Left renal cortex interstitium (tissue), 4 donors: ENCODE measurements around the gene LCE3E. TPM values are rescaled to one million over a fixed set of nuclear protein-coding genes. Genes with fewer than 3 reads are reported as not detected.

Source experiments
- DNase-seq, 4 donors: peaks; one replicate each; pipeline ENCODE4 v3.0.0-alpha.2; 2013; ENCODE audit warnings: low read depth in 4 of 4, low spot score in 2 of 4, missing footprints in 1 of 4
- polyA plus RNA-seq, 4 donors: library from polyadenylated mRNA; unstranded; fragments of 120-200 nt; gene quantifications; one replicate each; pipeline ENCODE4 v1.2.1, GENCODE V29; 2013; ENCODE audit not compliant: insufficient read length in 4 of 4

Gene LCE3E
- polyA plus RNA-seq, 4 donors = not detected

DNA sequence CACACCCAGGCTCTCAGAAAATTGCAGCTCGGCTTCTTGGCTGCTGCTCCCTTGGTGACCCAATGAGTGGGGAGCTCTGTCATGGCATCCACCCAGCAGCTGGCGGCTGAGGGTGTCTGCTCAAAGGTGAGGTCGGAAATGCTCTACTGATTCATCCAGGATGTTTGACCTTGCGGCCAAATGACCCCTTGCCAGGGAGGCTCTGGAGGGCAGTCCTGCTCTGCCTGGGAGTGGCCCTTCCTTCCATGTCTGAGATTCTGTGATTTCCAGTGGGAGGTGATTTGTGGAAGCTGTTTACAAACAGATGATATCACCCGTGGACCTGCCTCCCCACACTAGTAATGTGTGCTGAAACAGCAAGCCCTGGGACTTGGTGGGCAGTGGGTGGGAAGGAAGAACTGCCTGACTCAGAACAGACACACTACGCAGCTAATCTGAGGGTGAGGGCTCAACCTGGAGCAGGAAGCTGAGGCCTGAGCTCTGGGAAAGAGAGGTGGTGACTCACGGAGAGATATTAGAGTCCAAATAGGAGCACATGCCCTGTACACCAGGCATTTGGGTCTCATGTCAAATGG is 49.3 kb downstream of the LCE3E start:
- no peak for DNase-seq

DNA sequence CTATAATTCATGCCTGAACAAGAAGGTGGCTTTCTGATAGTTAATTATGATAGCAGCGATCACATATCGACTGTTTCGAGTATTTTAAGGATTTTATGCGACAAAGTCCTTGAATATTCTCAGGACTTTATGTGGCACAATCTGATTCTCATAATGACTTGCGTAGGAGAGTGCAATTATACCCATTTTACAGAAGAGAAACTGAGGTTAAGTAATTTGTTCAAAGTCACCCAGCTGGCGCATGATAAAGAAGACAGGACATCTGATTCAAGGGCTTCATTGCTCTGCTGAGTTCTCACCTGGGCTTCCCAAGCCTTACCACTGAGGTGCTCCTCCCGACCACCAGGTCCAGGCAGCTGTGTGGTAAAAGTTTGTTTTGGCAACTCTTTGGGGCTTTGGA is 50.5 kb downstream of the LCE3E start:
- DNase-seq = no peak

Other genes with a start within 250 kb of the LCE3E start
- gene FLG, start 241.5 kb downstream of the LCE3E start, polyA plus RNA-seq = 1 to 10 TPM; 2.1 to 3.2 (median 2.9) TPM
- gene FLG2, start 206.8 kb downstream of the LCE3E start, polyA plus RNA-seq = under 1 TPM; 0.04 to 0.35 (median 0.15) TPM
- not detected for gene CRNN, start 152.5 kb downstream of the LCE3E start, polyA plus RNA-seq
- under 1 TPM in 1 of 4 donors, not detected in 3; 0.16 TPM for gene LCE5A, start 56.0 kb downstream of the LCE3E start, polyA plus RNA-seq
- not detected for gene CRCT1, start 52.3 kb downstream of the LCE3E start, polyA plus RNA-seq
- not detected for gene LCE3D, start 13.7 kb upstream of the LCE3E start, polyA plus RNA-seq
- not detected for gene LCE3C, start 33.5 kb upstream of the LCE3E start, polyA plus RNA-seq
- not detected for gene LCE3B, start 47.0 kb upstream of the LCE3E start, polyA plus RNA-seq
- gene LCE3A, start 56.3 kb upstream of the LCE3E start, polyA plus RNA-seq = not detected
- gene LCE2D, start 96.6 kb upstream of the LCE3E start, polyA plus RNA-seq = not detected
- not detected for gene LCE2C, start 108.5 kb upstream of the LCE3E start, polyA plus RNA-seq
- gene LCE2B, start 119.3 kb upstream of the LCE3E start, polyA plus RNA-seq = not detected
- not detected for gene LCE2A, start 131.6 kb upstream of the LCE3E start, polyA plus RNA-seq
- not detected for gene LCE4A, start 141.4 kb upstream of the LCE3E start, polyA plus RNA-seq
- gene KPRP, start 191.2 kb upstream of the LCE3E start, polyA plus RNA-seq = not detected
- gene LCE1F, start 208.4 kb upstream of the LCE3E start, polyA plus RNA-seq = not detected
- not detected for gene LCE1E, start 219.5 kb upstream of the LCE3E start, polyA plus RNA-seq
- not detected for gene LCE1D, start 229.9 kb upstream of the LCE3E start, polyA plus RNA-seq
- gene LCE1C, start 239.9 kb upstream of the LCE3E start, polyA plus RNA-seq = not detected
- not detected for gene LCE1B, start 245.2 kb upstream of the LCE3E start, polyA plus RNA-seq